CD4-positive, alpha-beta T cell (primary cell): ENCODE data around the gene ELAVL1. TPM values are rescaled to one million over a fixed set of nuclear protein-coding genes. Genes with fewer than 3 reads are reported as not detected.
A peak's percentile ranks its signal among the peaks of the same experiment; 100 is the strongest.

Source experiments
- ATAC-seq: fragments of 200-7000 bp; cut with Tn5 transposase; one replicate; pipeline ENCODE4 v1.10.0; 2022; ENCODE audit warnings: mild to moderate bottlenecking; ENCODE audit not compliant: poor library complexity
- CTCF ChIA-PET: fragments of 350-600 bp; sonication (Branson Sonifier 250); formaldehyde crosslinking; loops from one replicate; lab custom pipeline; 2021; ENCODE audit warnings: antibody characterized with exemption, inconsistent platforms; lab: Charles Lee
- POLR2A ChIA-PET: fragments of 350-600 bp; sonication (Branson Sonifier 250); formaldehyde crosslinking; loops from one replicate; lab custom pipeline; 2021; ENCODE audit warnings: antibody characterized with exemption, inconsistent platforms; lab: Charles Lee
- DNase-seq, 14 experiments: peaks; one replicate each; pipeline ENCODE4 v3.0.0-alpha.2; 2013 to 2020; ENCODE audit warnings: mixed read lengths in 2 of 14
- H3K27ac ChIP-seq, 2 donors: one replicate each; pipeline versions ENCODE4 v1.5.1 to v1.7.0; 2013; ENCODE audit warnings: low read length in 2 of 2, low read depth in 1 of 2, mild to moderate bottlenecking in 1 of 2
- H3K27me3 ChIP-seq, 2 experiments: 1 replicate in 1 of 2; 2 replicates in 1 of 2; pipeline versions ENCODE4 v1.6.1 to v1.7.0; 2013; ENCODE audit warnings: low read length in 2 of 2, control low read depth in 1 of 2, mild to moderate bottlenecking in 1 of 2, moderate library complexity in 1 of 2; ENCODE audit not compliant: insufficient read depth in 2 of 2, control insufficient read depth in 1 of 2
- H3K36me3 ChIP-seq: one replicate; pipeline ENCODE4 v1.6.1; 2013; ENCODE audit warnings: low read length, control low read depth; ENCODE audit not compliant: insufficient read depth
- H3K4me1 ChIP-seq: one replicate; pipeline ENCODE4 v1.6.1; 2013; ENCODE audit warnings: low read length, control low read depth; ENCODE audit not compliant: insufficient read depth
- H3K4me3 ChIP-seq: one replicate; pipeline ENCODE4 v1.5.1; 2013; ENCODE audit warnings: mild to moderate bottlenecking, low read length, moderate library complexity
- H3K9me3 ChIP-seq, 2 experiments: 1 replicate in 1 of 2; 2 replicates in 1 of 2; pipeline versions ENCODE4 v1.6.1 to v1.7.0; 2013; ENCODE audit warnings: low read length in 2 of 2, mild to moderate bottlenecking in 2 of 2, control low read depth in 1 of 2, moderate library complexity in 1 of 2; ENCODE audit not compliant: control insufficient read depth in 1 of 2, insufficient read depth in 1 of 2
- H3K27ac Mint-ChIP-seq: one replicate; pipeline ENCODE4 v1.8.0; 2020; ENCODE audit warnings: mixed read lengths
- H3K27me3 Mint-ChIP-seq: one replicate; pipeline ENCODE4 v1.8.0; 2021; ENCODE audit warnings: mixed read lengths
- H3K36me3 Mint-ChIP-seq: one replicate; pipeline ENCODE4 v1.8.0; 2021; ENCODE audit warnings: low read depth, mixed read lengths
- H3K4me1 Mint-ChIP-seq: one replicate; pipeline ENCODE4 v1.8.0; 2021; ENCODE audit warnings: low read depth, mixed read lengths
- H3K4me3 Mint-ChIP-seq: one replicate; pipeline ENCODE4 v1.8.0; 2020; ENCODE audit warnings: mild to moderate bottlenecking, mixed read lengths
- H3K9me3 Mint-ChIP-seq: one replicate; pipeline ENCODE4 v1.8.0; 2020; ENCODE audit warnings: mixed read lengths
- intact Hi-C, 2 experiments: fragments of 100-400 bp; cut with DNase I in 1 of 2; cut with micrococcal nuclease in 1 of 2; formaldehyde crosslinking; loops; one replicate each; pipeline versions ENCODE4 v1.15.1 to v1.9.0; 2023 to 2025; cut with DNase I, micrococcal nuclease
- polyA plus RNA-seq, 2 donors: library from polyadenylated mRNA; unstranded; fragments of 120-200 nt; gene quantifications; one replicate each; pipeline ENCODE4 v1.2.1, GENCODE V29; 2013
- total RNA-seq, 174 experiments: library from RNA in 2 of 174; stranded (reverse) in 2 of 174; gene quantifications; one replicate each; pipeline ENCODE4 v1.2.3 and lab custom pipeline; 2021 to 2026
- TF ChIP-seq, protein P1 (sequence below): fragments of 200-600 bp; IDR thresholded peaks from one replicate; pipeline ENCODE4 v1.8.0; 2022; ENCODE audit warnings: antibody characterized with exemption, mild to moderate bottlenecking

ELAVL1 gene
- 10 to 100 TPM; 17.1 to 20.8 TPM for total RNA-seq
- polyA plus RNA-seq (2013, experiment 1 of 2) = 35.2 TPM
- 38.4 TPM for polyA plus RNA-seq (2013, experiment 2 of 2)
- 24.2 to 190 (median 61.1) reads per million in 172 experiments for total RNA-seq (lab: John Stamatoyannopoulos, UW)

DNA sequence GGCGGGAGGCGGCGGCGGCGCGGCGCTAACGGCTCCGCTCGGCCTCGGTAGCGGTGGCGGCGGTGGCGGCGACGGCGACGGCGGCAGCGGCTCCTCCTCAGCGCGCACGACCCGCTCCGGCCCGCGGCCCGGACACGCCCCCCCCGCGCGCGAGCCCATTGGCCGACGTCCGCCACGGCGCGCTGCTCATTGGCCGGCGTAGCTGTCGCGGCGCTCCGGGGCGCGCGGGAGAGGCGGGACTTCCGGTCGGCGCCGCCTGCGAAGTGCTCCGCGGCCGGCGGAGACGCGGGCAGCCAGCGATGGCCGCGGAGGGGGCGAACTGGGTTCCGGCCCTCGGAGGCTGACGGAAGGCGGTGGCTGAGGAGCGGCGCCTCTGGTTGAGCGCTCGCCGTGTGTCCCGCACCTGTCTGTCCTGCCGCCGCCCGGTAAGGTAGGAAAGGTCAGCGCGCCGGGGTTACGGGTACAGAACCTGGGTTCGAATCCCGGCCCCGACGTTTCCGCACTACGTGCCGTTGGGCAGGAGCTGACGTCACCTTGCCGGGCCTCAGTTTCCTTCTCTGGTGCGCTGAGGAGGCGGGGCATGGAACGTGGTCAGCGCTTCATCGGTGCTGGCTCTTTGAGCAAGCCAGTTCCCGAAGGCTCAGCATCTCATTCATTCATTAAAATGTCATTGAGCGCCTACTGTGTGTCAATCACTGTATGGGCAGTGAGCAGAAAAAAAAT, at the start of gene ELAVL1:
Gene ELAVL1 (minus strand): TSS at position 108 of the 723 bp plus-strand sequence. CDS start 13,826 bp downstream, outside the sequence.
- no peaks in the 10 kb centered on the region for H3K27me3 ChIP-seq
- H3K27ac Mint-ChIP-seq = peak within 1 kb of the TSS; percentile 84
- H3K36me3 Mint-ChIP-seq = peaks cover 10% of the 10 kb centered on the region
- H3K4me3 Mint-ChIP-seq = peak within 1 kb of the TSS; percentile 95
- H3K4me3 ChIP-seq = peak within 1 kb of the TSS; percentile 84
- intact Hi-C loops = loop anchor here (10.0 kb wide), 2 partner anchors 61 to 319 kb away; partner anchors contain the start of genes NDUFA7 (in 1 of the 2), RPS28 (in 1 of the 2) and TIMM44 (in 1 of the 2)
- no peaks in the 10 kb centered on the region for H3K27me3 Mint-ChIP-seq
- peaks cover 42% of the 10 kb centered on the region for H3K4me1 Mint-ChIP-seq
- H3K27ac ChIP-seq = peak within 1 kb of the TSS; percentile 61 to 74
- no peaks in the 10 kb centered on the region for H3K9me3 Mint-ChIP-seq
- H3K36me3 ChIP-seq = no peaks in the 10 kb centered on the region
- POLR2A ChIA-PET = interaction anchor here (1.0 to 2.4 kb wide), 4 partner anchors 61 to 102 kb away, joined by 3 to 14 read pairs (median 4); partner anchors contain the start of genes MAP2K7, SNAPC2 and TIMM44
- H3K4me1 ChIP-seq = peaks cover 45% of the 10 kb centered on the region
- TF ChIP-seq, protein P1, sequence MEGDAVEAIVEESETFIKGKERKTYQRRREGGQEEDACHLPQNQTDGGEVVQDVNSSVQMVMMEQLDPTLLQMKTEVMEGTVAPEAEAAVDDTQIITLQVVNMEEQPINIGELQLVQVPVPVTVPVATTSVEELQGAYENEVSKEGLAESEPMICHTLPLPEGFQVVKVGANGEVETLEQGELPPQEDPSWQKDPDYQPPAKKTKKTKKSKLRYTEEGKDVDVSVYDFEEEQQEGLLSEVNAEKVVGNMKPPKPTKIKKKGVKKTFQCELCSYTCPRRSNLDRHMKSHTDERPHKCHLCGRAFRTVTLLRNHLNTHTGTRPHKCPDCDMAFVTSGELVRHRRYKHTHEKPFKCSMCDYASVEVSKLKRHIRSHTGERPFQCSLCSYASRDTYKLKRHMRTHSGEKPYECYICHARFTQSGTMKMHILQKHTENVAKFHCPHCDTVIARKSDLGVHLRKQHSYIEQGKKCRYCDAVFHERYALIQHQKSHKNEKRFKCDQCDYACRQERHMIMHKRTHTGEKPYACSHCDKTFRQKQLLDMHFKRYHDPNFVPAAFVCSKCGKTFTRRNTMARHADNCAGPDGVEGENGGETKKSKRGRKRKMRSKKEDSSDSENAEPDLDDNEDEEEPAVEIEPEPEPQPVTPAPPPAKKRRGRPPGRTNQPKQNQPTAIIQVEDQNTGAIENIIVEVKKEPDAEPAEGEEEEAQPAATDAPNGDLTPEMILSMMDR = no peak
- DNase-seq = peak; percentile 72 to 96 (median 88)
- no peaks in the 10 kb centered on the region for H3K9me3 ChIP-seq
- CTCF ChIA-PET = interaction anchor here (1.6 kb wide), 1 partner anchor 62 kb away, joined by 6 read pairs; the partner anchor contains the start of gene TIMM44
- ATAC-seq = peak; percentile 94

DNA sequence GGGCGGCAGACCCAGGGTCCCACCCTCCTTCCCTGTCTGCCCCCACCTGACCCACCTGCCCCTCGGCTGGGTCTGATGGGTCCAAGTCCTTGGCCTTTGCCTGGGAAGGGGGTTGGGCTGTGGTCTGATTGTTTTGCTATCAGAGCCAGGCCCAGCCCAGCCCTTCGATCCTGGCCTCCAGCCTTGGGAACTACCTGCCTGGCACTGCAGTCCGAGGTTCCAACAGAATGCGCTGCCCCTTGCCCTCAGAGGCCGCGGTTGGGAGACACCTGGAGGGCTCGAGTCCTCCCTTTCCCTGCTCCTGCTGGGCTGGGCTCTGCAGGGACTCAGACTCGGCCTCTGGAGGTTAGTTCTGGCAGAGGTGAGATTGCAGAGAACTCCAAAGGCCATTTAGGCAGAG, 48.7 kb upstream of the ELAVL1 start:
- CTCF ChIA-PET = interaction anchor here (0.7 kb wide), 1 partner anchor 152 kb away, joined by 3 read pairs; no protein-coding TSS in a partner anchor
- DNase-seq (no peak), ATAC-seq (no peak)
- Mint-ChIP-seq H3K9me3 (no peaks in the 10 kb centered on the region), H3K4me3 (no peak overlapping the region), H3K36me3 (no peaks in the 10 kb centered on the region), H3K4me1 (peaks cover 14% of the 10 kb centered on the region), H3K27ac (no peak overlapping the region), H3K27me3 (no peaks in the 10 kb centered on the region)
- peaks cover 22% of the 10 kb centered on the region for H3K4me1 ChIP-seq
- H3K4me3 ChIP-seq = no peak overlapping the region
- peaks cover 0 to 8% of the 10 kb centered on the region in 2 experiments for H3K9me3 ChIP-seq
- no peaks in the 10 kb centered on the region for H3K36me3 ChIP-seq
- TF ChIP-seq, protein P1 = no peak
- no peak overlapping the region for H3K27ac ChIP-seq
- POLR2A ChIA-PET = no interaction called here
- no peaks in the 10 kb centered on the region for H3K27me3 ChIP-seq
- intact Hi-C loops = no loop called here

DNA sequence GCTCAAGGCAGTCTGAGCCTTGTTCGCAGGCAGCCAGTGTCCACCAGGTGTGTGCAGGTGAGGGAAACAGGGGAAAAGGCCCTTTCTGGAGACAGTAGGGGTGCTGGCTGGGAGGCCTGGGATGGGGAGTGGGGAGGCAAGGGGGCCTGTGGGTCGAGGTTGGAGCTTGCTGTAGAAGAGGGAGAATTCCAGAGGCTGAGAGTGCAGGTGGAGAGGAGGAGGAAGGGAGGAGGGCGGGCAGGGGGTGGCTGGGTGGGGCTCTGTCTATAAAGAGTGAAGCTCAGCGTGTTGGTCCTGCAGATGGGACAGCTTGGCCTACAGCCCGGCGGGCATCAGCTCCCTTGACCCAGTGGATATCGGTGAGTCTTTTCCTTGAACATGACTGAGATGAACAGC, 47.0 kb upstream of the ELAVL1 start, which contains the start of gene CCL25:
Gene CCL25 (plus strand): TSS at position 297 of the 396 bp plus-strand sequence. CDS start 290 bp downstream, outside the sequence.
- CTCF ChIA-PET = no interaction called here
- no peak for DNase-seq
- Histone ChIP-seq H3K4me1 (peaks cover 22% of the 10 kb centered on the region), H3K27me3 (no peaks in the 10 kb centered on the region), H3K36me3 (no peaks in the 10 kb centered on the region), H3K4me3 (no peak within 1 kb of the TSS), H3K9me3 (peaks cover 0 to 8% of the 10 kb centered on the region in 2 experiments), H3K27ac (no peak within 1 kb of the TSS)
- no peaks in the 10 kb centered on the region for H3K36me3 Mint-ChIP-seq
- H3K27ac Mint-ChIP-seq = peak within 1 kb of the TSS; percentile 62
- intact Hi-C loops = no loop called here
- ATAC-seq = no peak
- TF ChIP-seq, protein P1 = no peak
- H3K4me3 Mint-ChIP-seq = no peak within 1 kb of the TSS
- H3K9me3 Mint-ChIP-seq = no peaks in the 10 kb centered on the region
- POLR2A ChIA-PET = no interaction called here
- H3K4me1 Mint-ChIP-seq = peaks cover 14% of the 10 kb centered on the region
- peaks cover 2% of the 10 kb centered on the region for H3K27me3 Mint-ChIP-seq
